Tibial nerve (tissue), 4 donors: ENCODE results near the gene SLC5A10.

Experiments used
- EP300 ChIP-seq, 2 donors: sonication (generic); formaldehyde crosslinking; IDR thresholded peaks; one replicate each; pipeline ENCODE4 v1.6.1; 2017; ENCODE audit warnings: antibody characterized with exemption in 2 of 2, mild to moderate bottlenecking in 1 of 2
- POLR2A ChIP-seq, 2 donors: fragments of 450-650 bp; IDR thresholded peaks; one replicate each; pipeline ENCODE4 v1.6.1; 2017; ENCODE audit warnings: antibody characterized with exemption in 2 of 2, mild to moderate bottlenecking in 2 of 2, moderate library complexity in 2 of 2
- TF ChIP-seq, protein P1 (sequence below), 5 experiments: fragments of 200-600 bp in 3 of 5; fragments of 450-650 bp in 2 of 5; sonication (generic) in 3 of 5; IDR thresholded peaks; one replicate each; pipeline ENCODE4 v1.5.1; 2016 to 2019; ENCODE audit warnings: antibody characterized with exemption in 5 of 5, mild to moderate bottlenecking in 3 of 5, moderate library complexity in 2 of 5

DNA sequence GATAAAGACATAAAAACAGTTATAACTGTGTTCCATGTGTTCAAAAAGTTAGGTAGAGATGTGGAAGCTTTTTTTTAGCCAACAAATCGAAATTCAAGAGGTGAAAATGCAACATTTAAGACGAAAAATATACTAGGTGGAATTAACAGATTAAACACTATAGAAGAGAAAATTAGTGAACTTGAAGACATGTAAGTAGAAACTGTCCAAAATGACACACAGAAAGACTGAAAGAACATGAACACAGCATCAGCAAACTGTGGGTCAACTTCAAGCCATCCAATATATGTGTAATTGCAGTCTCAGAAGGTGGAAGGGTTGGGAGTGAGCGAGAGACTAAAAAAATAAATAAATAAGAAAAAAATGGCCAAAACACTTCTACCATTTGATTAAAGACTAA is 43.3 kb downstream of the SLC5A10 start:
- TF ChIP-seq, protein P1, sequence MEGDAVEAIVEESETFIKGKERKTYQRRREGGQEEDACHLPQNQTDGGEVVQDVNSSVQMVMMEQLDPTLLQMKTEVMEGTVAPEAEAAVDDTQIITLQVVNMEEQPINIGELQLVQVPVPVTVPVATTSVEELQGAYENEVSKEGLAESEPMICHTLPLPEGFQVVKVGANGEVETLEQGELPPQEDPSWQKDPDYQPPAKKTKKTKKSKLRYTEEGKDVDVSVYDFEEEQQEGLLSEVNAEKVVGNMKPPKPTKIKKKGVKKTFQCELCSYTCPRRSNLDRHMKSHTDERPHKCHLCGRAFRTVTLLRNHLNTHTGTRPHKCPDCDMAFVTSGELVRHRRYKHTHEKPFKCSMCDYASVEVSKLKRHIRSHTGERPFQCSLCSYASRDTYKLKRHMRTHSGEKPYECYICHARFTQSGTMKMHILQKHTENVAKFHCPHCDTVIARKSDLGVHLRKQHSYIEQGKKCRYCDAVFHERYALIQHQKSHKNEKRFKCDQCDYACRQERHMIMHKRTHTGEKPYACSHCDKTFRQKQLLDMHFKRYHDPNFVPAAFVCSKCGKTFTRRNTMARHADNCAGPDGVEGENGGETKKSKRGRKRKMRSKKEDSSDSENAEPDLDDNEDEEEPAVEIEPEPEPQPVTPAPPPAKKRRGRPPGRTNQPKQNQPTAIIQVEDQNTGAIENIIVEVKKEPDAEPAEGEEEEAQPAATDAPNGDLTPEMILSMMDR (IDR thresholded peaks at IDR 0.05), result no peak
- no peak for TF ChIP-seq POLR2A (IDR thresholded peaks at IDR 0.05)
- no peak for TF ChIP-seq EP300 (IDR thresholded peaks at IDR 0.05)
